D721Med (cell line): ENCODE measurements around the gene HSPA9.

ENCODE experiments used
- DNase-seq: peaks from one replicate; pipeline ENCODE4 v3.0.0; 2011; ENCODE audit warnings: low spot score; ENCODE audit not compliant: insufficient read length
- FAIRE-seq: peaks from 2 replicates; lab custom pipeline; 2011; peaks lifted over from hg19 to GRCh38; lab: Jason Lieb, UNC
- TF ChIP-seq, protein P1 (sequence below): IDR thresholded peaks from 2 replicates; pipeline ENCODE4 v1.5.1; 2012; ENCODE audit warnings: mild to moderate bottlenecking, control low read depth; ENCODE audit not compliant: insufficient read depth; ENCODE audit errors: missing control alignments

The HSPA9 gene

DNA sequence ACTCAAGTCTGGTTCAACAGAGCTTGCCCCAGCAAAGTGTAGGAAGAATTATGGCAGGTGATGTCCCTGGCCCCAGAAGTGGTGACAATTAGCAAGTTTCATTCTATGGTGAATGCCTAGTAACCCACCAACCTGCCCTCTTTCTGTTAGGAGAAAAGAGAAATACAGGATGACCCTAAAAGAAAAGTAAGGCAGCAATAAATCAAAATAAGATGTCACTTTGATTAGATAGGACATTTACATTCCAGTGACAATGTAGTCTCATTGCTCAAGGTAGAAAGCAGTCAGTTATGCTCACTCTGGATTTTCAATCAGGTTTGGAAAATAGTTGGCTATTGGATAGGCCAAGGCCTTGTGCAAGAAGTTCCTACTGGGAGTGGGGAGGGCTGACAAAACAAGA is 5.6 kb upstream of the HSPA9 start:
- FAIRE-seq (no peak), DNase-seq (no peak)
- TF ChIP-seq, protein P1, sequence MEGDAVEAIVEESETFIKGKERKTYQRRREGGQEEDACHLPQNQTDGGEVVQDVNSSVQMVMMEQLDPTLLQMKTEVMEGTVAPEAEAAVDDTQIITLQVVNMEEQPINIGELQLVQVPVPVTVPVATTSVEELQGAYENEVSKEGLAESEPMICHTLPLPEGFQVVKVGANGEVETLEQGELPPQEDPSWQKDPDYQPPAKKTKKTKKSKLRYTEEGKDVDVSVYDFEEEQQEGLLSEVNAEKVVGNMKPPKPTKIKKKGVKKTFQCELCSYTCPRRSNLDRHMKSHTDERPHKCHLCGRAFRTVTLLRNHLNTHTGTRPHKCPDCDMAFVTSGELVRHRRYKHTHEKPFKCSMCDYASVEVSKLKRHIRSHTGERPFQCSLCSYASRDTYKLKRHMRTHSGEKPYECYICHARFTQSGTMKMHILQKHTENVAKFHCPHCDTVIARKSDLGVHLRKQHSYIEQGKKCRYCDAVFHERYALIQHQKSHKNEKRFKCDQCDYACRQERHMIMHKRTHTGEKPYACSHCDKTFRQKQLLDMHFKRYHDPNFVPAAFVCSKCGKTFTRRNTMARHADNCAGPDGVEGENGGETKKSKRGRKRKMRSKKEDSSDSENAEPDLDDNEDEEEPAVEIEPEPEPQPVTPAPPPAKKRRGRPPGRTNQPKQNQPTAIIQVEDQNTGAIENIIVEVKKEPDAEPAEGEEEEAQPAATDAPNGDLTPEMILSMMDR, result no peak

DNA sequence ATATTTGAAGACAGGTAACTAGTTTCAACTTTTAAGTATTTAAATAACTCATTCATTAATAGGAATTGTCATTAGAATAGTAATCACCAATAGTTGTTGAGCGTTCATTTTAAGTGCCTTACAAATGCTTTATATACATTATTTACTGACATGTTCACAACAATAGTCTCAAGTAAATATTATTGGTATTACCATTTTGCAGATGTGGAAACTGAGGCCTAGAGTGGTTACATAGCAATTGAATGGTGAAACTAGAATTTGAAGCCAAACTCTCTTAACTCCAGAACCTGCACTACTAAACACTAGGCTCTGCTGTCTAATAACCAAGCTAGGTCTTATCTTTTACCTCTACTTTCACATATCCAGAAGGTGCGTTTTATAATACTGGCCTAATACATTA is 4.8 kb upstream of the HSPA9 start:
- DNase-seq, result no peak
- TF ChIP-seq, protein P1, result no peak
- no peak for FAIRE-seq

DNA sequence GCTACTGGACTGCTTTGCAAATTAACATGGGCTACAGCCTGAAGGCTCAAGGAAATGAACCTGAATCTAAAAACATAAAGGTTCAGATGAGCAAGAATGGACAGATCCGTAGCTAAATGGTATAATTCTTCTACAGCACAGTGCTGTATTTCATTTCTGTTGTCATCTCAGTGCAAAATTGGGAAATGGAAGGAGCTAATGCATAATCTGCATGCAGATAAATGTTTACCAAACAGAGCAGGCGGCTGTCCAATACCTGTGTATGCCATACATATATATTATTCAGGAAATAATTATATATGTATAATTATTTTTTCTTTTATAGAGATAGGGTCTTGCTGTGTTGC is 4.3 kb upstream of the HSPA9 start:
- FAIRE-seq, result peak; percentile 44
- no peak for DNase-seq
- TF ChIP-seq, protein P1, result no peak

DNA sequence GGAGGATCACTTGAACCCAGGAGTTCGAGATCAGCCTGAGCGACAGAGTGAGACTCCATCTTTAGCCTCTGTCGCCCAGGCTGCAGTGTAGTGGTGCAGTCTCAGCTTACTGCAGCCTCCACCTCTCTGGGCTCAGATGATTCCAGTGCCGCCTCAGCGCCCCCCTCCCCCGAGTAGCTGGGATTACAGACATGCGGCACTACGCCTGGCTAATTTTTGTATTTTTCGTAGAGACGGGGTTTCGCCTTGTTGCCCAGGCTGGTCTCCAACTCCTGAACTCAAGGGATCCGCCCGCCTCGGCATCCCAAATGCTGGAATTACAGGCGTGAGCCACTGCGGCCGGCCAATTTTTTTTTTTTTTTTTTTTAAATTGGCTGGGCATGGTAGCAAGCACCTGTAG is 2.3 kb upstream of the HSPA9 start:
- DNase-seq (no peak), FAIRE-seq (no peak)
- TF ChIP-seq, protein P1, result no peak

DNA sequence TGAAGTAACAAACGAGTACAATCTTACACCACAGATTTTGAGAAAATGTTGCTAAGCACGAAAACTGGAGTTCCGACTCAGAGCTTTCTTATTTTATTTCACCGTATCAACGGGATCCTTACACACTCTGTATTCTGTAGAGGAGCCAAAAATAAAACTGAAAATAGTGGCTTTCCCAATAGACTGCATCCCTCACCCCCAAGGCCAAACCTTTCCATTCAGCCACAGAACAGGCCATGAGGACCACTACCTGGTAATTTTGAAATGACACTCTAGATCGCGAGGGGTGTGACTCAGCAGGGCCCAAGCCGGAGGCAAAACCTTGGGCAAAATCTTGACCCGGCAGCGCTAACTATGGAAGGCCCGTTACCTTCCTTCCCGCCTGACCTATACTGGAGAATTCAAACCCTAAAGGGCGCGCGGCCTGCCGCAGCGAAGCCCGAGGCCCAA is 432 bp downstream of the HSPA9 start:
- no peak for FAIRE-seq
- DNase-seq, result no peak
- TF ChIP-seq, protein P1, result no peak

DNA sequence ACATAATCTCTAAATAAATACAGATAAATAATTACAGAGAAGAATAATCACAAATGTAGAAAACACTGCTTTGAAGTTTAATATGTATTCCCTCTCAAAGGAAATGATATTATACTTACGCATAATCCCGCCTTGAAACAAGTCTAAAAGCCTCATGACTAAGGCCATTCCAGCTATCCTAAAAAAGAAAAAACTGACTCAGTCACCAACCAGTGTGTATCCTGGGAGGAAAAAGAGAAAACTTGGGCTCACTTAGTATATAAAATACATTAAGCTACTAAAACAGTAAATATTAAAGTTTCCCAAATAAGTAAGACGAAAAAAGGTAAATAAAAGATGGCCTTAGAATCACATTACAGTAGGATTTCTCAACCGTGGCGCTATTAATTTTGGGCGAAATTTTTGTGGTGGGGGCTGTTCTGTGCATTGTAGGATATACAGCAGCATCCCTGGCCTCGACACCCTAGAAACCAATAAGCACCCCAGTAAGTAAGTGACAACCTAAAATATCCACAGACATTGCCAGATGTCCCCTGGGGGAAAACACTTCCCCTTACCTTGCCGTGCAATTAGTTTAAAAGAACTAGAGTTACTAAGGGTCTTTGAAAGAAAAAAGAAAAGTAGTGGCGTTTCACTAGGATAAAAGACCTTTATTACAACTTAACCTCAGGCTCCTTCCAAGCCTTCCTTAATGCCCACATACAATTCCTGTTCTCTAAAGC is 1.1 kb downstream of the HSPA9 start:
- TF ChIP-seq, protein P1, result no peak
- no peak for FAIRE-seq
- DNase-seq, result no peak

DNA sequence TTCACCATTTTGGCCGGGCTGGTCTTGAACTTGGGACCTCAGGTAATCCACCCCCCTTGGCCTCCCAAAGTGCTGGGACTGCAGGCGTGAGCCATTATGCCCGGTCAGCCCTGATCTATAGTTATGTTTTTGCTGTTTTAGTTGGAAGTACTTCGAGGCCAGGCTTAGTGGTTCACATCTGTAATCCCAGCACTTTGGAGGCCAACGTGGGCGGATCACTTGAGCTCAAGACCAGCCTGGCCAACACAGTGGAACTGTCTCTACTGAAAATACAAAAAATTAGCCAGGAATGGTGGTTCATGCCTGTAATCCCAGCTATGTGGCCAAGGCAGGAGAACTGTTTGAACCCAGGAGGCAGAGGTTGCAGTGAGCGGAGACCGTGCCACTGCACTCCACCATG is 2.0 kb downstream of the HSPA9 start:
- FAIRE-seq, result no peak

More for the DNA sequence above, 2.0 kb downstream of the HSPA9 start:
- TF ChIP-seq, protein P1, result no peak
- no peak for DNase-seq
